Loucy (cell line): Measurements from ENCODE around the gene LIG3.
"Not testable (repeated sequence)": the region's sequence is repeated elsewhere in the genome, so short reads cannot be mapped to it uniquely, and the experiment has no call there.

Experiments used
- EZH2phosphoT487 ChIP-seq: fragments of 200-600 bp; IDR thresholded peaks from 2 replicates; pipeline ENCODE4 v1.6.1; 2018; ENCODE audit warnings: antibody characterized with exemption, mild to moderate bottlenecking, moderate library complexity, borderline replicate concordance
- TF ChIP-seq, protein P1 (sequence below): fragments of 200-600 bp; sonication (generic); conservative IDR thresholded peaks from 2 replicates; pipeline ENCODE4 v1.5.1; 2014; ENCODE audit warnings: mild to moderate bottlenecking, antibody characterized with exemption, low read length

DNA sequence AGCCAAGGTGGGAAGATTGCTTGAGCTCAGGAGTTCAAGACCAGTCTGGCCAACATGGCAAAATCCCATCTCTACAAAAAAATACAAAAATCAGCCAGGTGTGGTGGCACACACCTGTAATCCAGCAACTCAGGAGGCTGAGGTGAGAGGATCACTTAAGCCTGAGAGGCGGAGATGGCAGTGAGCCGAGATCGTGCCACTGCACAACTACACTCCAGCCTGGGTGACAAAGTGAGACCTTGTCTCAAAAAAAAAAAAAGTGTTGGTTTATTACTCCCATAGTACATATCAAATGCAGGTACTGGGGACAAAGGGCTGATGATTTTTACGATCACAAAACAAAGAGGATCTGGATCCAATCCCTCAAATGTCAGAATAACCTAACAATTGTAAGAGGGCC is 47.8 kb downstream of the LIG3 start:
- TF ChIP-seq, protein P1, sequence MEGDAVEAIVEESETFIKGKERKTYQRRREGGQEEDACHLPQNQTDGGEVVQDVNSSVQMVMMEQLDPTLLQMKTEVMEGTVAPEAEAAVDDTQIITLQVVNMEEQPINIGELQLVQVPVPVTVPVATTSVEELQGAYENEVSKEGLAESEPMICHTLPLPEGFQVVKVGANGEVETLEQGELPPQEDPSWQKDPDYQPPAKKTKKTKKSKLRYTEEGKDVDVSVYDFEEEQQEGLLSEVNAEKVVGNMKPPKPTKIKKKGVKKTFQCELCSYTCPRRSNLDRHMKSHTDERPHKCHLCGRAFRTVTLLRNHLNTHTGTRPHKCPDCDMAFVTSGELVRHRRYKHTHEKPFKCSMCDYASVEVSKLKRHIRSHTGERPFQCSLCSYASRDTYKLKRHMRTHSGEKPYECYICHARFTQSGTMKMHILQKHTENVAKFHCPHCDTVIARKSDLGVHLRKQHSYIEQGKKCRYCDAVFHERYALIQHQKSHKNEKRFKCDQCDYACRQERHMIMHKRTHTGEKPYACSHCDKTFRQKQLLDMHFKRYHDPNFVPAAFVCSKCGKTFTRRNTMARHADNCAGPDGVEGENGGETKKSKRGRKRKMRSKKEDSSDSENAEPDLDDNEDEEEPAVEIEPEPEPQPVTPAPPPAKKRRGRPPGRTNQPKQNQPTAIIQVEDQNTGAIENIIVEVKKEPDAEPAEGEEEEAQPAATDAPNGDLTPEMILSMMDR: not testable (repeated sequence)
- TF ChIP-seq EZH2phosphoT487: not testable (repeated sequence)
